ENCODE measurements around the gene DNAJC7. TPM values are rescaled to one million over a fixed set of nuclear protein-coding genes. Genes with fewer than 3 reads are reported as not detected.

Gene DNAJC7
- total and polyA plus RNA-seq, 9 of the 15 experiments (the other 6 are each of a cell fraction or from before 2014, with no cell fraction given) = 85.8 to 262 (median 157) TPM

DNA sequence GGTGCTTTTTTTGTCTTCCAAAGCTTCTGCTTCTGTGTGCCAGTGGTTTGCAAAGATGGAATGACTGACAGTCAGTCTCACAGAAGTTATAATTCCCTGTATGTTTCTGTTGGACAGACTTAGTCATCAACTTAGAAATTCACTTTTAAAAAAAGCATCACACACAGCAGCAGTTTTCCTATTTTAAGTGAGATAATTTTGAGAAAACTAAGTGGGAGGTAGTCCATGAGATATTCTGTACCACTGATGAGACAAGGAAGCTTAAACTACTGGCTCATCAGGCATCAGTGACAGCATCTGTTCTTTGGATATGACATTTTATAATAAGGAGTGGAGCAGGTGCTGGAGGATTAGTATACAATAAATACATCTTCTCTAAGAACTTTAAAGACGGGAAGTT is 30.6 kb downstream of the DNAJC7 start:
- CTCF ChIA-PET (ENCODE audit: low intra/inter-chr PET ratio) = no interaction called here

More for the DNA sequence above, 30.6 kb downstream of the DNAJC7 start:
- in situ Hi-C loops (cut with MboI) = no loop called here
- intact Hi-C loops (cut with micrococcal nuclease) = no loop called here
- FAIRE-seq = no peak
- no TSS peak for BruUV-seq (replicated peaks)
- no peaks in the 10 kb centered on the region for H3K9me1 ChIP-seq (ENCODE audit: control insufficient read depth, insufficient read depth, low read length)
- no peaks in the 10 kb centered on the region for H3K27me3 ChIP-seq (ENCODE audit: control insufficient read depth in 2 of 2, insufficient read depth in 2 of 2, low read length in 2 of 2)
- H3K4me1 ChIP-seq (replicated peaks in 1 of 2; ENCODE audit: control insufficient read depth in 2 of 2, insufficient read depth in 2 of 2, low read length in 2 of 2) = no peaks in the 10 kb centered on the region
- peaks cover 98% of the 10 kb centered on the region for H3K36me3 ChIP-seq (ENCODE audit: control insufficient read depth, insufficient read depth, low read length)
- H3K4me2 ChIP-seq (ENCODE audit: insufficient read depth, low read length) = no peak overlapping the region
- no peak overlapping the region for H3K4me3 ChIP-seq
- ATAC-seq = no peak
- no peak overlapping the region for H3K9ac ChIP-seq (ENCODE audit: insufficient read depth in 1 of 2, low read depth in 2 of 2, low read length in 2 of 2)
- no peaks in the 10 kb centered on the region for H3K9me3 ChIP-seq (replicated peaks; ENCODE audit: control insufficient read depth, insufficient read depth, low read depth, low read length)
- no peaks in the 10 kb centered on the region for H4K20me1 ChIP-seq (replicated peaks; ENCODE audit: control insufficient read depth, insufficient read depth, low read length)
- POLR2A ChIA-PET = interaction anchor here (0.6 to 3.8 kb wide), 5 partner anchors 11 to 64 kb away, joined by 3 to 16 read pairs (median 3); partner anchors contain the start of gene C17orf113
- H2AFZ ChIP-seq (ENCODE audit: low read depth, low read length) = no peak overlapping the region
- 71% methylated on average over 1 of the region's 1 CpG for WGBS (ENCODE audit: insufficient coverage, low coverage, missing lambda C conversion rate)
- TF ChIP-seq ZNF224 (CRISPR knock-in tag; IDR thresholded peaks at IDR 0.05) = no peak
- TF ChIP-seq POLR2AphosphoS5 (IDR thresholded peaks at IDR 0.05; ENCODE audit: control insufficient read depth, insufficient read depth, low read depth, low read length) = no peak
- TF ChIP-seq L3MBTL2 (IDR thresholded peaks at IDR 0.05) = no peak
- no peak for TF ChIP-seq SMAD4 (CRISPR knock-in tag; conservative IDR thresholded peaks at IDR 0.05)
- no peak for TF ChIP-seq DPF2 (IDR thresholded peaks at IDR 0.05)
- no peak for TF ChIP-seq ARNT (IDR thresholded peaks at IDR 0.05)
- no peak for TF ChIP-seq ATF6 (CRISPR knock-in tag; IDR thresholded peaks at IDR 0.05)
- no peak for TF ChIP-seq PRDM10 (IDR thresholded peaks at IDR 0.05; ENCODE audit: partially characterized antibody)
- no peak for TF ChIP-seq PPARD (CRISPR knock-in tag; IDR thresholded peaks at IDR 0.05)
- TF ChIP-seq XRCC5 (IDR thresholded peaks at IDR 0.05; ENCODE audit: low read depth, low read length) = no peak
- no peak for TF ChIP-seq CEBPB (tag; IDR thresholded peaks at IDR 0.05)
- no peak for TF ChIP-seq ATF1 (CRISPR knock-in tag; IDR thresholded peaks at IDR 0.05)
- TF ChIP-seq ATF1 (tag; IDR thresholded peaks at IDR 0.05) = no peak
- TF ChIP-seq CEBPG (CRISPR knock-in tag; IDR thresholded peaks at IDR 0.05) = no peak
- no peak for TF ChIP-seq CEBPG (tag; conservative IDR thresholded peaks at IDR 0.05 in 1 of 2, IDR thresholded peaks at IDR 0.05 in 1 of 2)
- no peak overlapping the region for H3K27ac ChIP-seq (ENCODE audit: extremely low read depth, low read depth, low read length)
- DNase-seq (ENCODE audit: extremely low read depth in 1 of 4, low spot score in 3 of 4) = no peak
- no peaks in the 10 kb centered on the region for H3K79me2 ChIP-seq (ENCODE audit: control insufficient read depth, insufficient read depth, low read length)
